Kidney (tissue), 14 donors: ENCODE data around the gene TMEM151A. TPM values are rescaled to one million over a fixed set of nuclear protein-coding genes. Genes with fewer than 3 reads are reported as not detected.

Source experiments
- DNase-seq, 5 donors: peaks; one replicate each; pipeline ENCODE4 v3.0.0-alpha.2; 2013 to 2020
- FAIRE-seq: peaks from 2 replicates; lab custom pipeline; 2012; peaks lifted over from hg19 to GRCh38; lab: Jason Lieb, UNC
- H3K27ac ChIP-seq, 2 donors: one replicate each; pipeline ENCODE4 v1.7.0; 2013; ENCODE audit warnings: low read depth in 2 of 2, low read length in 2 of 2, inconsistent platforms in 1 of 2
- H3K27me3 ChIP-seq: one replicate; pipeline ENCODE4 v1.7.1; 2013; ENCODE audit warnings: low read length, inconsistent platforms; ENCODE audit not compliant: control insufficient read depth, insufficient read depth
- H3K36me3 ChIP-seq, 3 donors: one replicate each; pipeline versions ENCODE4 v1.7.0 to v1.7.1; 2013; ENCODE audit warnings: low read length in 3 of 3, control low read depth in 1 of 3, inconsistent platforms in 1 of 3; ENCODE audit not compliant: insufficient read depth in 3 of 3, control insufficient read depth in 2 of 3
- H3K4me1 ChIP-seq, 3 donors: one replicate each; pipeline versions ENCODE4 v1.7.0 to v1.7.1; 2013; ENCODE audit warnings: low read length in 3 of 3, inconsistent platforms in 1 of 3, low read depth in 1 of 3; ENCODE audit not compliant: control insufficient read depth in 2 of 3, insufficient read depth in 2 of 3
- H3K4me3 ChIP-seq, 3 donors: one replicate each; pipeline versions ENCODE4 v1.7.0 to v1.8.1; 2013; ENCODE audit warnings: low read length in 3 of 3, control low read depth in 1 of 3, inconsistent platforms in 1 of 3
- H3K9ac ChIP-seq, 3 donors: one replicate each; pipeline versions ENCODE4 v1.7.0 to v1.7.1; 2013; ENCODE audit warnings: low read length in 3 of 3, control low read depth in 1 of 3, inconsistent platforms in 1 of 3
- H3K9me3 ChIP-seq, 3 donors: one replicate each; pipeline versions ENCODE4 v1.7.0 to v1.7.1; 2013; ENCODE audit warnings: low read length in 3 of 3, control low read depth in 1 of 3, inconsistent platforms in 1 of 3; ENCODE audit not compliant: control insufficient read depth in 2 of 3, insufficient read depth in 1 of 3
- CTCF ChIP-seq: IDR thresholded peaks from 3 replicates; pipeline ENCODE4 v1.5.1; 2012; ENCODE audit warnings: mild to moderate bottlenecking, moderate library complexity, borderline replicate concordance; ENCODE audit not compliant: insufficient read depth; ENCODE audit errors: extremely low read depth
- intact Hi-C: fragments of 100-400 bp; cut with DNase I; formaldehyde crosslinking; loops from one replicate; pipeline ENCODE4 v1.11.1; 2022
- polyA plus RNA-seq: library from polyadenylated mRNA; stranded (reverse); fragments of 350-450 nt; fragmentation: Illumina TruSeq; extraction: RNeasy Lipid Tissue Mini Kit (QIAGEN cat#74804); gene quantifications from one replicate; pipeline ENCODE4 v1.2.3, GENCODE V29; 2014; ENCODE audit warnings: low read depth, low replicate concordance; ENCODE audit not compliant: insufficient read depth
- total RNA-seq: library from RNA; stranded (reverse); fragmentation: NEBNext Ultra II Directional; extraction: Animal tissue kit (Norgen Biotek cat#: 25700); gene quantifications from one replicate; pipeline ENCODE4 v1.2.1, GENCODE V29; 2021
- donor health status: control.
- donor health status: control.
- donor health status: control.
- donor health status: control.
- donor health status: control.
- donor health status: DM: yes; HTN: yes; CAD: no.
- donor health status: Normal renal cell carcinoma (clear cell type).

Gene TMEM151A
- total and polyA plus RNA-seq, 2 donors from 2014 or later = 0.19 TPM; not detected in 1

- Histone ChIP-seq H3K9me3 (no peaks in the 10 kb centered on the region), H3K4me3 (no peak overlapping the region), H3K9ac (no peak overlapping the region), H3K4me1 (peaks cover 0 to 5% (median 0%) of the 10 kb centered on the region in 3 donors), H3K27ac (no peak overlapping the region), H3K27me3 (no peaks in the 10 kb centered on the region), H3K36me3 (peaks cover 6 to 13% (median 8%) of the 10 kb centered on the region in 3 donors)
- intact Hi-C loops = loop anchor here (10.0 kb wide), 1 partner anchor 54 kb away; no protein-coding TSS in a partner anchor
- TF ChIP-seq CTCF = no peak
- peak in 1 of 5 donors; percentile 81 for DNase-seq
- no peak for FAIRE-seq
Measured at GRCh38 chr11:66278363-66279091, 13.2 kb upstream of the TMEM151A start.

DNA sequence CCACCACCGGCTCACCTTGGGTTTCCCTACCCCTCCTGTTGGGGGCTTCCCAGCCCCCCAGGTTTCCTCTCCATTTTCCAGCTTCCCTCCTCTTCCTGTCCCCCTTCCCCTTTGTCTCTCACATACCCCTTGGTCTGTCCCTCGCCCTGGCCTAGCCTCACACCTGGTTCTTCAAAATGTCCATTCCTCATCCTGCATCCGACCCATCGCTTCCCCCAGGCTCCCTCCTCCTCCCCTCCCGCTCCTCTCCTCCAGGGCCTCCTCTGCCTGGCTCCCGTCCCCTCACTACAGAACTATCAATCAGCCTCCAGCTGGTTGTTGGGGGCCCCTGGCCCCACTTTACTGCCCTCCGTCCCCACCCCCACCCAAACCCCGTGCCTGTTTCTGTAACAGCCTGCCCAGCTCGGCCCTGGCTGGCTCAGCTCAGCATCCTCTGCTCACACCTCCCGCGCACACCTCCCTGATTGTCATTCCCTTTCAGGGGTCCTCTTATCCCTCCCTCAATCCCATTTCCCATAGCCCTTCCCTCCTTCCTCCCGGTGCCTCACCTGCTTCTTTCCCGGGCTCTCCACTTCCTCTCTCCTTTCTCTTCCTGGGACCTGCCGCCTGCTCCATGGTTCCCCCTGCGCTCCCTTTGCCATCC lies 12.5 kb upstream of the TMEM151A start:
- no peak overlapping the region for H3K4me3 ChIP-seq
- no peak overlapping the region for H3K27ac ChIP-seq
- peaks cover 1 to 7% (median 3%) of the 10 kb centered on the region in 3 donors for H3K36me3 ChIP-seq
- TF ChIP-seq CTCF = no peak
- no peak overlapping the region for H3K9ac ChIP-seq
- H3K27me3 ChIP-seq = no peaks in the 10 kb centered on the region
- intact Hi-C loops = loop anchor here (10.0 kb wide), 1 partner anchor 54 kb away; no protein-coding TSS in a partner anchor
- FAIRE-seq = no peak
- H3K9me3 ChIP-seq = no peaks in the 10 kb centered on the region
- no peak for DNase-seq
- H3K4me1 ChIP-seq = peaks cover 0 to 5% (median 0%) of the 10 kb centered on the region in 3 donors

DNA sequence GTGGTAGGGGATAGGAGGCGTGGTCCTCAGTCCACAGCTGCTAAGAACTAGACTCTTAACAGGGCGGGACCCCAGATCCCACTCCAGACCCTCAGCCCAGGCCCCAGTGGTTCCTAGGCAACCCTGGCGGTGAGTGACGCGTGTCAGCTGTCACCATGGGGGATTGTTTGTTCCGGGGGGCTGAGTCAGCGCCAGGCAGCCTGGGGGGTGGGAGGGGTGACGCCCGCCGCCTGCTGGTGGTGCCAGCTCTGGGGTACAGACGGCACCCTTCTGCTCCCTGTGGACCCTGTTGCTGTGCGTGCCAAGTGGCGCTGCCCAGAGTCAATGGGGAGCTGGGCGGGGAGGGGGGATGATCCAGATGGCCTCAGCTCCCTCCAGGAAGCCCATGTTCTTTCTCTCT lies 11.3 kb upstream of the TMEM151A start:
- intact Hi-C loops = no loop called here
- H3K9ac ChIP-seq = no peak overlapping the region
- no peak overlapping the region for H3K27ac ChIP-seq
- peaks cover 0 to 5% (median 0%) of the 10 kb centered on the region in 3 donors for H3K4me1 ChIP-seq
- FAIRE-seq (no peak), DNase-seq (no peak)
- H3K4me3 ChIP-seq = no peak overlapping the region
- no peaks in the 10 kb centered on the region for H3K9me3 ChIP-seq
- no peaks in the 10 kb centered on the region for H3K27me3 ChIP-seq
- no peak for TF ChIP-seq CTCF
- H3K36me3 ChIP-seq = peaks cover 0 to 1% (median 0%) of the 10 kb centered on the region in 3 donors
